ENCODE results near the gene USHBP1.

DNA sequence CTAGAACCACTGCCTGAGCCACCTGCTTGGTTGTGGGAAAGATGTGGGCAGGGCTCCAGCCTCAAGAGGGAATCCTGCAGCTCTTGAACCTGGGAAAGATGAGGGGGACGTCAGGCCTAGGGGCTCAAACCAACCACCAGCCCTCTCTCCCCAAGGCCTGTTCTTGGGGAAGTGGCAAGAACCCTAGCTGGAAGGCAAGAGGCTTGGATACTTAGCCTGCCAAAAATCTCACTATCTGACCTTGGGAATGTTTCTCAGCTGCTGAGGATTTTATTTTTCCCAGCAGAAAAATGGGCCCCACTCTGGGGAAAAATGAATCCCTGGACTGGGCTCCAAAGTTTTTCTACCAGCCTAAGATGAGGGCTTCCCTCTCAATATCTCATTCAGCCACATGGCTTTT is 4.6 kb downstream of the USHBP1 start:
- TF ChIP-seq, protein P1, sequence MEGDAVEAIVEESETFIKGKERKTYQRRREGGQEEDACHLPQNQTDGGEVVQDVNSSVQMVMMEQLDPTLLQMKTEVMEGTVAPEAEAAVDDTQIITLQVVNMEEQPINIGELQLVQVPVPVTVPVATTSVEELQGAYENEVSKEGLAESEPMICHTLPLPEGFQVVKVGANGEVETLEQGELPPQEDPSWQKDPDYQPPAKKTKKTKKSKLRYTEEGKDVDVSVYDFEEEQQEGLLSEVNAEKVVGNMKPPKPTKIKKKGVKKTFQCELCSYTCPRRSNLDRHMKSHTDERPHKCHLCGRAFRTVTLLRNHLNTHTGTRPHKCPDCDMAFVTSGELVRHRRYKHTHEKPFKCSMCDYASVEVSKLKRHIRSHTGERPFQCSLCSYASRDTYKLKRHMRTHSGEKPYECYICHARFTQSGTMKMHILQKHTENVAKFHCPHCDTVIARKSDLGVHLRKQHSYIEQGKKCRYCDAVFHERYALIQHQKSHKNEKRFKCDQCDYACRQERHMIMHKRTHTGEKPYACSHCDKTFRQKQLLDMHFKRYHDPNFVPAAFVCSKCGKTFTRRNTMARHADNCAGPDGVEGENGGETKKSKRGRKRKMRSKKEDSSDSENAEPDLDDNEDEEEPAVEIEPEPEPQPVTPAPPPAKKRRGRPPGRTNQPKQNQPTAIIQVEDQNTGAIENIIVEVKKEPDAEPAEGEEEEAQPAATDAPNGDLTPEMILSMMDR (IDR thresholded peaks at IDR 0.05), result no peak
- no peak for TF ChIP-seq POLR2A (IDR thresholded peaks at IDR 0.05)

All from testis (tissue), 2 donors.